ENCODE data around the gene LARGE1.

DNA sequence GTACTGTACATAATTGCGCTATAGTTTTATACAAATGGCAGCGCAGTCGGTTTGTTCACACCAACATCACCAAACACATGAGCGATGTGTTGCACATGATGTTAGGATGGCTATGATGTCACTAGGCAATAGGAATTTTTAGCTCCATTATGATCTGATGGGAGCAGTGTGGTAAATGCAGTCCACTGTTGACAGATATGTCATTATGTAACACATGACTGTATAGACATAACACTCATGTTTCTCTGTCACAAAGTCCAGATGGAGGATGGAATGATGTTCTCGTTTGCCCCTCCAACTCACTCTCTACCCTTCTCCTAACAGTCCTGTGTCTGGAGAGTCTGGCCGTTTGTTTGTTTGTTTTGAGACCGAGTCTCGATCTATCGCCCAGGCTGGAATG, 288.5 kb downstream of the LARGE1 start:
- TF ChIP-seq, protein P1, sequence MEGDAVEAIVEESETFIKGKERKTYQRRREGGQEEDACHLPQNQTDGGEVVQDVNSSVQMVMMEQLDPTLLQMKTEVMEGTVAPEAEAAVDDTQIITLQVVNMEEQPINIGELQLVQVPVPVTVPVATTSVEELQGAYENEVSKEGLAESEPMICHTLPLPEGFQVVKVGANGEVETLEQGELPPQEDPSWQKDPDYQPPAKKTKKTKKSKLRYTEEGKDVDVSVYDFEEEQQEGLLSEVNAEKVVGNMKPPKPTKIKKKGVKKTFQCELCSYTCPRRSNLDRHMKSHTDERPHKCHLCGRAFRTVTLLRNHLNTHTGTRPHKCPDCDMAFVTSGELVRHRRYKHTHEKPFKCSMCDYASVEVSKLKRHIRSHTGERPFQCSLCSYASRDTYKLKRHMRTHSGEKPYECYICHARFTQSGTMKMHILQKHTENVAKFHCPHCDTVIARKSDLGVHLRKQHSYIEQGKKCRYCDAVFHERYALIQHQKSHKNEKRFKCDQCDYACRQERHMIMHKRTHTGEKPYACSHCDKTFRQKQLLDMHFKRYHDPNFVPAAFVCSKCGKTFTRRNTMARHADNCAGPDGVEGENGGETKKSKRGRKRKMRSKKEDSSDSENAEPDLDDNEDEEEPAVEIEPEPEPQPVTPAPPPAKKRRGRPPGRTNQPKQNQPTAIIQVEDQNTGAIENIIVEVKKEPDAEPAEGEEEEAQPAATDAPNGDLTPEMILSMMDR (conservative IDR thresholded peaks at IDR 0.05; ENCODE audit: low read length) = no peak
- no peak for TF ChIP-seq EZH2phosphoT487 (IDR thresholded peaks at IDR 0.05; ENCODE audit: borderline replicate concordance)
